Right lung (tissue), 5 donors: ENCODE measurements around the gene CLCNKA. TPM values are rescaled to one million over a fixed set of nuclear protein-coding genes. Genes with fewer than 3 reads are reported as not detected.

Source experiments
- DNase-seq, 2 donors: peaks; one replicate each; pipeline ENCODE4 v3.0.0-alpha.2; 2013
- polyA plus RNA-seq, 5 donors: library from polyadenylated mRNA; unstranded; fragments of 120-200 nt; gene quantifications; one replicate each; pipeline versions ENCODE4 v1.2.1 to v1.2.3, GENCODE V29; 2013; ENCODE audit warnings: inconsistent platforms in 1 of 5, low replicate concordance in 1 of 5; ENCODE audit not compliant: insufficient read length in 5 of 5, insufficient read depth in 1 of 5

Gene CLCNKA
- polyA plus RNA-seq, 5 donors: 0.54 to 1.1 (median 0.88) TPM

DNA sequence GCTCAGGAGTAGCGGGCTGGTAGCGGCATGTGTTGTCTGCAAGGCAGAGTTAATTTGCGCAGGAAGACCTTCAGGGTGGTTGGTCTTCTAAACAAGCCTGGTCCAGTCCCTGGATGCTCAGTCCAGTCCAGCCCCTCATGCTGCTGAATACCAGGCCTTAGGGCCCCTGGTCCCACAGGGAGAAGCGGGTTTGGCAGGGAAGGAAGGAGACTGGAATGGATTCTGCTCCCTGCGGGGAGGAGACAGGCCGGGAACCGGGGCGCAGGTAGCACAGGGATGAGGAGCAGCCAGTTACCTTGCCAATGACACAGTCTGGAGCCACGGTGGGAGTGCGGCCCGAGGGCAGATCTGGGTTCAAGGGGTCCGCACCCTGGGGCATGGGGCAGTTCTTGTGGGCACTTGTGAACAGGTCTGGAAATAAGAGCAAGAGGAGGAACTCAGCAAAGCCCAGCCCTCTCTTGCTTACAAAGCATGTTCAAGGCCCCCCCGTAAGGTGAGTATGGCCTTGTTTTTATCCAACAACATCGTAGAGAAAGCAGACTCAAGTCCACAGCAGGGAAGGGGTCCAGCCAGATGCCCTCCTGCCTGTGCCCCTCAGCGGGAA lies 41.5 kb downstream of the CLCNKA start:
- no peak for DNase-seq

DNA sequence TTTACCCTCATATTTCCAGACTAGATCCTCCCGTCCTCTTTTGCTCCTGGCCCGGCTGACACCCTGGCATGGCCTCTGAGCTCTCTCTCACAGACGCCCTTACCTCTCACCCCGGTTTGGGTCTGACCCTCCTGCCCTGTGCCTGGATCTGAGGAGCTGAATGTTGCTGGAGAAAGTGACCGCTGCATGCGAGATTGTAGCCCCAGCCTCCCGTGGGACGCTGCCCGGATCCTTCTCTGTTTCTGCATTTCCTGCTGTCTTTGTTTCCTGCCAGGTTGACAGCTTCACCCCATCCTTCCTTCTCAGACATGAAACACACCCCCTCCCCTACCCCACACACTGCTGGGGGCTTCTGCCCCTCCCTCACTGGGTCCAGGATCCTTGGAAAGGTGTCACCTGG lies 42.1 kb downstream of the CLCNKA start:
- DNase-seq: no peak

DNA sequence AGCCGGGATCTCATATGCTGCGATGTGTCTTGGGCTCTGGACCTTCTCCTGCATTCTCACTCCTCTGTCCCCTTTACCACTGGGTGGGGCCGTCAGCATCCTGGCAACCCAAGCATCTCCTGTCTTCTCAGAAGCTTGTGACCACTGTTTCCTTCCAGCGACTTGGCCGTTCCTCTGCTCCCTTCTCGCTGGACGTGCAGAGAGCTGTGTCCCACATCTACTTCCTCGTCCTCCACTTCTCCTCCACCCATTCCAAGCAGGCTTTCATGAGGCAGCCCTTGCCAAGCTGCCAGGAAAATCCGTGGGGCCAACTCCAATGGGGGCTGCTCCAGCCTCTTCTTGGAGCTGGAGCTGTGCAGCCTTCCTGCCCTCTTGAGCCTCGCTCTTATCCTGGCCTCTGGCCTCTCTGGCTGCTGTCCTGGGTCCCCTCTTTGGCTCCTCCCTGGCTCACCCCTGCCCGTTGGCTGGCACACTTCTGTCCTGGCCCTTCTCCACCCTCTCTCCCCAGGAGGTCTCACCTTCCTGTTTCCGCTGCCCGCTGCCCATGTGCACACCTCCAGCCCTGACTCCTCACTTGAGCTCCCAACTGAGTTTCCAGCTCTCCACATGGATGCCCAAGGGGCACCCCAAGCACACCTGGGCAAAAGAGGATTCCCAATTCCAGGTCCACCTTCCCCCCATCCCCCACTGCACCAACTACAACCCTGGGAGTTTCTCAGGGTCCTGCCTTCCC lies 42.9 kb downstream of the CLCNKA start:
- DNase-seq: no peak

DNA sequence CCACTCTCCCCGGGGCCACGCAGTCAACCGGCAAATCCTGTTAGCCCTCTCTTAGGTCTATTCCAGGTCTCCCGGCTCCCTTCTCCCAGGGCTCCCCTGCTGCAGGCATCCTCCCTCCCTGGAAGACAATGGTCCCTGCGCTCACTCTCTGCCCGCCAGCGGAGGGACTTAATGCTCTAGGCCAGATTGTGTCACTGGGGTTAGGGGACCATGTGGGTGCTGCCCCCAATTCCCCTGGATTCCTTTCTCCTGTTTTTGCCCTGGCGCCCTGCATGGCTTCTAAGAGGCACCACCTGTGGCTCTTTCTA lies 43.4 kb downstream of the CLCNKA start:
- no peak for DNase-seq

DNA sequence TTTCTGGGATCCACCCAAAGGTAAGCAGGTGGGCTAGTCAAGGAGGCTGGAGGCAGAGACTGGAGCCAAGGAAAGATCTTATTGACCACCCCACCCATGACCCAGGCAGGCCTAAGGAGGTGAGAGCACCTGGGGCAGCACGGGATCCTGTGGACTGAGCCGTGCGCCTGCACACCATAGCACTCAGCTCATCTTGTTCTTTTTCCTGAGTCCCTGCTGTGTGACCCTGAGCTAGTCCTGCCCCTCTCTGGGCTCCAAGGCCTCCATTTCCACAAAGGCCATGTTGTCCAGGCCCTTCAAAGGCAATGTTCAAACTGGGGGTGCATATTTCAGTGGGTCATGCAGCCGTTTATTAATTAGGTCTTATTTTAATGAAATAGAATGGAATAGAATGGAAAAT lies 44.4 kb downstream of the CLCNKA start:
- no peak for DNase-seq

DNA sequence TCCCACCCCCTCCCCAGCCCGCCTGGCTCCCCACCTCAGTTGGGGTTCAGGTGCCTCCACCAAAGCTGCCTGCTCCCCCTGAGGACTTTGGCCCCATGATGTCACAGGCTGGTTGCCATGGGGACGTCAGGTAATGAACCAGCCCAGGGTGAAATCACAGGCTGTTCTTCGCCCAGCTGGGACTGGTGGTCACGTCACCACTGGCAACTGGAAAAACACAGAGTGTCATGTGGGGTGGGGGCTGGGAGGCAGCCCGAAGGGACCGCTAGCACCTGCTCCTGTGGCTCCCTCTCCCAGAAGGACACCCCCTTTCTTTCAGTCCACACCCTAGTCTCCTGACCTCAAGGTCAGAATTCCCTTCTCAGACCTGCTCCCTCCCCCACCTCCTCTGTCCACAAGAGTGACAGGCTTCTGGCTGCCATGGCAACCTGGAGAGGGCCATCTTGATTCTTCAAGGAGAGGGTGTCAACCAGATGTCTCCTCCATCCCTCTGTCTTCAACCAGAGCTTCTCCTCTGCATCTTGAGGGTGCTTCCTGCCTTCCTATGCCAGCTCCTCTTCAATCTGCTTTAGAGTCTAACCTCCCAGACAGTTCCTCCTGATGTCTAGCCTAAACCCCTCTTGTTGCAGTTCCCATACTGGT lies 45.4 kb downstream of the CLCNKA start:
- no peak for DNase-seq

DNA sequence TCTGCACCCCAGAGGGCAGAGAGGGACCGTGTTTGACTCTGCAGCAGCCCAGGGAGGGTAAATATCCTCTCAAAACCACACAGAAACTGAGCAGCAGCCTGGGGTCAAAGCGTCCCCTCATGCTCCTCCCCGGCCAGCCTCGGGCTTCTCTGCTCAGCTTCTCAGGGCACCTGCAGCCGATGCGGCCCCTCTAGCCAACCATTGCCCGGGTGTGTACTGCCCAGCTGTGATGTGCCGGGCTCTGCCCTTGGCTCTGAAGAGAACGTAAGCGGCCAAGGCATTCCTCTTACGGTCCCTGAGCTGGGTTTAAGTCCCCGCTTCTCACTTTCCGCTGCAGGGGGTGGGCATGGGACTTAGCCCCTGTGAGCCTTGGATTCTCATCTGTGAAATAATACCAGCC lies 46.1 kb downstream of the CLCNKA start:
- no peak for DNase-seq

DNA sequence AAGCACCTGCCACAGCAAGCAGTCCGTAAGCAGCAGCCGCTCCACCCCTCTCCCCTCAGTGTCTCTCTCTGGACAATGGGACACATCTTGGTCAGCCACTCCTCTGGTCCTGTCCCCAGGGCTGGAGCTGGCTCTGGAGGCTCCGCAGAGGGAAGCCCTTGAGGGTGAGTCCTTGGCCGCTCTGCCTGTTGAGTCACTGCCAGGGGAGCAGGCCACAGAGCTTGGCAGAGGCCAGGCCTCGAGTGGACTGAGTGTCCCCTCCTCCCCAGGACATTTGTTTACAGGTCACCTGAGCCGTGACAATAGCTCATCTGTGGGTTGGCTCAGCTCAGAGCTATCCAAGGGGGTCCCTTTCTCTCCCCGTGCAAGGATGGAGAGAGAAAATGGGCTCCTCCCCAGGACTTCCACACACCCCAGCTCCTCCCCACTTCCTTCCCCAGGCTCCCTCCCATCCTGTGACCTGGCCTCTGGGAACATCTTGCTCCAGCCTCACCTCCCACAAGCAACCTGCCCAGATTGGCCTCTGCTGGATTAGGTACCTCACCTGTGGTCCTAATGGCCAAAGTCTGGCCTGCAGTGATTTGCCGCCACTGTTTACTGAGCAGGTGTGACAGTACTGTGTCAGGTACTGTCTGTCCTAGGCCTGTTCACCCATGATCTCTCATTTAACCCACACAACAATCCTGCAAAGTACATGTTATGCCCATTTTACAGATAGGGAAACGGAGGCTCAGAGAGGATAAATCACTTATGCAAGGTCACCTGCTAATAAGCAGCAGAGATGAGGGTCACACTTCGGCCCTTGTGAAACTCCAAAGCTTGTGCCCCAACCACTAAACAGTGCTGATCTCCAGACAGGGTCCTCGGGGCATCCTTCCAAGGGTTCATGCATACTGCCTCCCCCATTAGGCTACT lies 46.8 kb downstream of the CLCNKA start:
- DNase-seq: no peak

DNA sequence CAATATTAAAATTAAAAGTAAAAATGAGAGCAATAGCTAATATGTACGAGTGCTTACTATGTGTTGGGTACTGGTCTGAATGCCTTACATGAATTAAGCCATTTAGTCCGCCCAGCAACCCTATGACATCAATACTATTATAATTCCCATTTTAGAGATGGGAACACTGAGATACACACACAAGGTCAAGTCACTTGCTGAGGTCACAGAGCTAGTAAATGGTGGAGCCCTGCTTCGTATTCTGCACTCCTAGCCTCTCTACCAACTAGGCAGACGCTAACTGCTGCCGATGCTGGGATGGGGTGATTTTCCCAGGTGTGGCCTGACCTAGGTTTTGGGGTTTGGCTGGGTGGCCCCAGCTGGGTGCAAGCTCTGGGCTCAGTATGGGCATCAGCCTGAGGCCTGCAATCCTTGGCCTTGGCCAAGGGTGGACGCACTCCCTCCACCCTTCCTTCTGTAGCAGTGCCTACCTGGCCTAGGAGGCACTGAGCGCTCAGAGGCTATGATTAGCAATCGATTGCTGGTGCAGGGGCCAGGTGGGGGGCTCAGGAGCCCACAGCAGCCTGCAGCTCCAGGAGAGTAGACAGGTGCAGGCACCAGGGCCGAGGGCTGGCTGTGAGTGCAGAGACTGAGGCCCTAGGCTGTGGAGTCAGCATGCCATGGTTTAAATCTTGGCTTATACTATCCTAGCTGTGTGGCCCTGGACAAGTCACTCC lies 49.0 kb downstream of the CLCNKA start:
- no peak for DNase-seq

DNA sequence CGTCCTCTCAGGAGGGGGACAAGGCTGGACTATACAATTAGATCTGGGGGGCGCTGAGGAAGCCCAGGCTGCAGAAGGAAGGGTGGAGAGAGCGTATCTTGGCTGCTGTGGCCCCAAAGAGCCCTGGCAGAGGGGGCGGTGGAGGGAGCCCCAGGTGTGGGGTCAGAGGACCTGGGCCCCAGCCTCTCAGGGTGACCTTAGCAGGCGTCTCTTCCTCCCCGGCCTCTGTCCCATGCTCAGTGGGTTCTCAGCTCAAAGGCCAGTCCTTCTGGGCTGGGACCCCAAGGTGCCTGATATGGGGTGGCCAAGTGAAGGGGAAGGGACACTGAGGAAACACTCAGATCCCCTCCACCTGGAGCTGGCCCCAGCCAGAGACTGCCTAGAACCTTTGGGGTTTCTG lies 49.8 kb downstream of the CLCNKA start:
- no peak for DNase-seq

DNA sequence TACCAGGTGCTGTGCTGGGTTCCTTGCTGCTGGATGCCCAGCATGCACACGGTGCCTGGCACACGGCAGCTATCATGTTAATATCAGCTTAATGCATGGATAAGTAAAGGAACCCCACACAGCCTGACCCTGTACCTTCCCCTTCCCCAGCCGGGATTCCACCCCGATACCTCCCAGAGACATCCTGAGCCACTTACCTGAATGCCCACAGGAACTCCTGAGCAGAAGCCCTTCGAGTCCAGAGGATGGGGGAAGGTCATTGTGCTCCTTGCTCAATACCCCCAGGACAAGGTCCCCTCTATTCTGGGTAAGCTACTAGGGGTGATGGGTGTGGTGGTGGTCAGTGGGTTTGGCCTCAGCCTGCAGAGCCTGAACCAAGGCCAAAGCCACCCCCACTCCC lies 50.3 kb downstream of the CLCNKA start:
- no peak for DNase-seq

DNA sequence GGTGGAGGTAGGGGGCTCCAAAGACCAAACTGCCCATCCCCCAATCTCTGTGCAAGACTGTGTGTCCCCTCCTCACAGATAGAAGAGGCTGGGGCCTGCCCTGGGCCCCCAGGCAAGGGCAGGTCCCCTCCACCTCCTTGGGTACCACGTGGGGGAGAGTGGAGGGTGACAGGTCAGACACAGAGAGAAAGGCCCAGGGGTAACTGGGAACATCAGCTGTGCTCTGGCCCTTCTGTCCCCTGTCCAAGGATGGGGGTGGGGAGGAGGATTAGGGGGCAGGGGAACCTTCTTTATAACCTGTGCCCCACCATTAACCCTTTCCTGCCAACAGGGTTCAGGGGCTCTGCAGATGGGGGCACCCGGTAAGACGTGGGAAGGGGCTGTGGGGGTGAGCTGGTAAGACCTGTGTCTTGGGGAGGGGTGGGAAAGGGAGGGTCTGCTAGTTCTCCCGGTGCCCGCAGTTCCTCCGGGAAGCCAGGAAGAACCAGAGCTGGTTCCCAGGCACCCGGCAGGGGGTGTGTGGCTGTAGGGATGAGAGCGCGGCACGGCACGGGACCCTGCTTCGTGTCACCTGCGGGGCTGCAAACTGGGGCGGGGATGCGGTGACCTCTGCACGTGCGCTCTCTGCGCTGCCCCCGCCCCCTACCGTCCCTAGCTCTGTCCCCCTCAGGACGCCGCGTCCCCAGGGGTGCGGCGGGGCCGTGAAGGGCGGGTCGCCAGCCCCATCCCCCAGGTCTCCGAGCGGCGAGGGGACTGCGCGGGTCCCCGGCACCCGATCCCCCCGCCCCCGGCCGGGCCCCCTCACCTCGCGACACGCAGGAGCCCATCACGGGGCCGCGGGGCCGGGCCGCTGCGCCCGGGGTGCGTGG lies 51.0 kb downstream of the CLCNKA start:
- DNase-seq: no peak

DNA sequence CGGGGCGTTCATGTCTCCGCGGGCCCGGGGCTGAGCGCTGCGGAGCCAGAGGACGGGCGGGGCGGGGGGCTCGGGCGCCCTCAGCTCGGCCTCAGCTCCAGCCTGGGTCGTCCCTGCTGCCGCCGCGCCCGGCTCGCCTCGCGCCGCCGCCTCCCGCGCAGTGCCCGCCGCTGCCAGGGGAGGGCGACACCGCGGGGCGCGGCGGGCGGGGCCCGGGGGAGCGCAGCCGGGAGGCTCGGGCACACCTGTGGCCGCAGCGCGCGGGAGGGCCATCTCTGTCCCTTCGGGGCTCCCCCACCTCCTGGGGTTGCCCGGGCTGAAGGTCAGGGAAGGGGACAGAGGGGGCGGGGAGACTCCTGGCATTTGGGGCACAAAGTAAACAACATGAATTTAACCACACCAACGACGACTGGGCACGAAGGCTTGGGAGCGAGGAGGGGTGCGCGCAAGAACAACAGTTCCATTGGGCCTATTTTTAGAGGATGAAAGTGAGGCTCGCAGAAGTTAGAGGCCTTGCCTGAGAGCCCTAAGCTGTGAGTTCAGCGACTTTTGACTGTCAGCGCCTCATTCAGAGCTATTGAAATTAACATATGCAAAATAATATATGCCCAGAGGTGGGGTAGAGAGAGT lies 51.8 kb downstream of the CLCNKA start, which contains the start of gene FAM131C:
TSS of gene FAM131C (minus strand) at position 162 of the 630 bp plus-strand sequence. CDS start 209 bp downstream, outside the sequence.
- no peak for DNase-seq

DNA sequence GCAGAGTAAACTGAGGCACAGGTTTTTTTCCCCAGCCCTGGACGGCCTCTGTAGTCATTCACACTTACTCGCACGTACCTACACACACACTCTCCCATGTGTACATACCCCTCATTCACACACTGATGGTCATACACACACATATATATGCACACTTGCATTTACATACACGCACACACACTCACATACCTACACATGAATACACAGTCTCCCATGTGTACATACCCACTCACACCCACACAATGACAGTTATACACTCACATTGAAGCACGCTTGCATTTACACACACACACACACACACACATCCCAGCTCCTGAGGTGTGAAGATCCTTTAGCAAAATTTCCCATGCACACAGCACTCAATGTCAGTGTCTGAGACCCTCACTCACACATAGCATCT lies 52.4 kb downstream of the CLCNKA start:
- no peak for DNase-seq

DNA sequence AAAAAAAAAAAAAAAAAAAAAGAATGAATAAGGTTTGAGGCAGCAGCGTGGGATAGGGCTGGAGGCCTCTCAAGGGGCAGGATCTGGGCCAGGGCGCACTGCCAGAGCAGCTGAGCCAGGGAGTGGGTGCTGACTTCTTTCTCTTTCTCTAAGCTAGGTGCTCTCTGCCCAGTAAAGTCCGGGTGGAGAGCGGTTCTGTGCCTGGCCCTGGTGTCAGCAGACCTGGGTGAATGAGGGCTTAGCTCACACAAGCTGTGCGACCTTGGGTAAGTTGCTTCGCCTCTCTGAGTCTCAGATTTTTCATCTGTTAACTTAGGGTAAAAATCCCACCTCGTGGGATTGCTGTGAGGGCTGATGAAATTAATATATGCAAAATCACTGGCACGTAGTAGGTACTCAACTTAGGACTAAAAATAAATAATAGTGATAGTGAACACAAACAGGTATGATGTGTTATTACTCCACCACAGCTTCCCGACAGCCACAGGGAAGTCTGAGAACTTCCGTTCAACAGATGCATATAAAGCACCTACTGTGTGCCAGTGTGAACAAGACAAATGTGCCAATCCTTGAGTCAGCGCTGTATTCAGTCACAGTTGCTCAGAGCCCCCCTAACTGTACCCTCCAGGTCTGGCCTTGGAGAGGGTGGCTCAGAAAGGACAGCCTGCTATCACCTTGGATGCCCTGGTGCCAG lies 53.6 kb downstream of the CLCNKA start:
- peak; percentile 38 to 45 for DNase-seq

DNA sequence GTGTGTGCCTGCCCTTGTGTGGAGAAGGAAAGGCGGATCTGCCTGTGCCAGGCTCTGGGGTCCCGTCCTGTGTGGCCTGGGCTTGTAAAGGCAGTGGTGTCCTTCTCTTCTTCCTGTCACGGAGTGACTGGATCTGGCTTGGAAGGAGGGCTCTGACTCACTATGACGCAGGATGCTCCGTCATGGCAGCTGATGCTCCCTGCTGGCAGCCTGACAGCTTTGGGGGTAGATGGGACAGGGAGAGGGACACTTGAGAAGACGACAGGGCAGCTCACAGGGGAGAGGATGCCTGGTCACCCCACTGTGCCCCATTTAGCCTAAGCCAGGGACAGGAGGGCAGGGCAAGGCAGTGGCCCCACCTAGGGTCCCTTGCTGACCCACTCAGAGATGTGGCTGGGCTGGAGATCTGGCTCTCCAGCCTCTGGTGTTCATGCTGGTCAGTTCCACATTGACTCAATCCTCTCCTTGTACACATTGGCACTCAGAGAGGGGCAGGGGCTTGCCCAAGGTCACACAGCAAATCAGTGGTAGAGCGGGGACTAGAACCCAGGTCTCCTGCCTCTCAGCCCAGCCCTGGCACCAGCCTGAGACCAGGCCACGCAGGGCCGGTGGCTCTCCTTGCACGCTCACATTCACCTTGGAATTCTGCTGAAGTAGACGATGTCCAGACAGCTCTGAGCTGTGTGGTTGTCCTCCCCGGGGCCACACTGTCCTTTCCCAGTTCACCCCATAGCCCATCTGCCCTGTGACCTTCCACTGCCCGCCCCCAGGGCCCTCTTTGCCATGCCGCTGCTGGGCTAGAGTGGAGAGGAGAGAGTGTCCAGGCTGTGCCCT lies 54.4 kb downstream of the CLCNKA start:
- no peak for DNase-seq

DNA sequence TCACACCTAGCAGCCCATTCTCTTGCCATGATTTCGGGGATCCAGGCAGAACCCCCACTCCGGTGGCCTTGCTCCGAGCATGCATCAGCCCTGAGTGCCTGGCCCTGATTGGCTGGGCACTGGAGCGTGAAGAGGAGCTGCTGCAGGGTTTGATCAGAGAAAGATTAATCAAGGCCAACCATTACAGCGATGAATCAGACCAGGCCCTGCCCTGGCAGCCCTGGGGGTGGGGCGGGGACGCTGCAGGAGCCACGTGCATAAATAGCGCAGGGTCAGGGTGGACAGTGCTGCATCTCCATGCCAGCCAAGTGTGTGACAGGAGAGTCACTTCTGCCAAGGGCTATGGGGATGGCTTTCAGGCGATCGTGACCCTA lies 55.0 kb downstream of the CLCNKA start:
- DNase-seq: no peak

DNA sequence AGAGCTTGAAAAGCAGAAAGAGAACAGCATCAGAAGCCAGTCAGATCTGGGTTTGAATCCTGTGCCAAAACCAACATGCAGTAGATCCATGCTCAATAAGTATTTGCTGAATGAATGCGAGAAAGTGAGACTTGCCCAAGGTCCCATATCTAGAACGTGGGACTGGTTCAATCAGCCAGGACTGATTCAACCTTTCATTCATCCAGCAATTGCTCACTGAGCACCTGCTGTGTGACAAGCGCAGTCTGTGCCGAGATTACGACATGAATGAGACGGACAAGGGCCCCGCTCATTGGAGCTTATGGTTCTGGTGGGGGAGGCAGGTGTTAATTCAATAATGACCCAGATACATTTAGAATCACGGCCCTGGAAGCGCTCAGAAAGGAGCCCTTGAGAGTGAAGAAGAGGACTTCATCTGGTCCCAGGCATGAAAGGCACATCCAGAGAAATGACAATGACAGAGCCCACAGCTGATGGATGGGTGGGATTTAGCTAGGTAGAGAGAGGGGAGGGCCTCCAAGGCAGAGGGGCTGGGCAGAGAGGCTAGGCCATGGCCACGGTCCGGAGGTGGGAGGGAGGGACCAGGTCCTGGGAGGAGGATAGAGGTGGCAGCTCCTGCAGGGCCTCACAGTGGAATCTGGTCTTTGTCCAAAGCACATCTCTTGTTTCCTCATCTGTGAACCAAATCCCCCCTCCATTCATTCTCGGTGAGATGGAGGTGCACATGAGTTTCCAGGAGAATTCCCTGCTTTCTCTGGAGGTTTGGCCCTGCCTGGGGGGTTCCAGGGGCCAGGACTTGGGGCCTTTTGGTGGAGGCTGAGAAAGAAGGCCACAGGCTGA lies 55.8 kb downstream of the CLCNKA start:
- DNase-seq: no peak
